MCF 10A (cell line): ENCODE data around the gene HOXC4. TPM values are rescaled to one million over a fixed set of nuclear protein-coding genes. Genes with fewer than 3 reads are reported as not detected.

Source experiments
- BruUV-seq: library from RNA; stranded (reverse); fragments of 400-500 nt; replicated peaks from 2 replicates; lab custom pipeline; 2021; lab: Mats Ljungman, UMichigan
- CTCF ChIA-PET: fragments of 300-600 bp; sonication (Branson Sonifier 250); formaldehyde crosslinking; extraction: SDS; loops from one replicate; lab custom pipeline; 2021; ENCODE audit warnings: antibody characterized with exemption, inconsistent platforms; lab: Yijun Ruan, JAX
- POLR2A ChIA-PET: fragments of 300-600, 350-650 bp; sonication (Branson Sonifier 250); formaldehyde crosslinking; extraction: SDS; loops from one replicate; lab custom pipeline; 2020; ENCODE audit warnings: antibody characterized with exemption, inconsistent platforms; lab: Yijun Ruan, JAX
- DNase-seq: peaks from one replicate; pipeline ENCODE4 v3.0.0-alpha.2; 2018; ENCODE audit not compliant: unreplicated experiment
- H3K27ac Mint-ChIP-seq: one replicate; pipeline ENCODE4 v1.8.0; 2022; ENCODE audit warnings: mild to moderate bottlenecking, low read depth, mixed read lengths; ENCODE audit not compliant: unreplicated experiment
- H3K27me3 Mint-ChIP-seq: one replicate; pipeline ENCODE4 v1.8.0; 2022; ENCODE audit warnings: mixed read lengths; ENCODE audit not compliant: insufficient read depth, unreplicated experiment
- H3K36me3 Mint-ChIP-seq: one replicate; pipeline ENCODE4 v1.8.0; 2022; ENCODE audit warnings: mild to moderate bottlenecking, moderate library complexity, mixed read lengths; ENCODE audit not compliant: insufficient read depth, unreplicated experiment
- H3K4me1 Mint-ChIP-seq: one replicate; pipeline ENCODE4 v1.8.0; 2022; ENCODE audit warnings: mixed read lengths; ENCODE audit not compliant: insufficient read depth, unreplicated experiment
- H3K4me3 Mint-ChIP-seq: one replicate; pipeline ENCODE4 v1.8.0; 2022; ENCODE audit warnings: mild to moderate bottlenecking, moderate library complexity, mixed read lengths; ENCODE audit not compliant: unreplicated experiment
- H3K9me3 Mint-ChIP-seq: one replicate; pipeline ENCODE4 v1.8.0; 2022; ENCODE audit warnings: mixed read lengths; ENCODE audit not compliant: unreplicated experiment
- CTCF ChIP-seq: fragments of 200-600 bp; IDR thresholded peaks from one replicate; pipeline ENCODE4 v1.8.0; 2022; ENCODE audit warnings: antibody characterized with exemption, mild to moderate bottlenecking; ENCODE audit not compliant: unreplicated experiment
- intact Hi-C: fragments of 100-400 bp; cut with micrococcal nuclease; formaldehyde crosslinking; loops from 2 replicates; pipeline ENCODE4 v1.14.1; 2022
- total RNA-seq: library from RNA; stranded (reverse); gene quantifications from 2 replicates; pipeline ENCODE4 v1.2.3, GENCODE V29; 2022

Gene HOXC4
- total RNA-seq, 1 experiment from 2014 or later = 1.7 TPM

DNA sequence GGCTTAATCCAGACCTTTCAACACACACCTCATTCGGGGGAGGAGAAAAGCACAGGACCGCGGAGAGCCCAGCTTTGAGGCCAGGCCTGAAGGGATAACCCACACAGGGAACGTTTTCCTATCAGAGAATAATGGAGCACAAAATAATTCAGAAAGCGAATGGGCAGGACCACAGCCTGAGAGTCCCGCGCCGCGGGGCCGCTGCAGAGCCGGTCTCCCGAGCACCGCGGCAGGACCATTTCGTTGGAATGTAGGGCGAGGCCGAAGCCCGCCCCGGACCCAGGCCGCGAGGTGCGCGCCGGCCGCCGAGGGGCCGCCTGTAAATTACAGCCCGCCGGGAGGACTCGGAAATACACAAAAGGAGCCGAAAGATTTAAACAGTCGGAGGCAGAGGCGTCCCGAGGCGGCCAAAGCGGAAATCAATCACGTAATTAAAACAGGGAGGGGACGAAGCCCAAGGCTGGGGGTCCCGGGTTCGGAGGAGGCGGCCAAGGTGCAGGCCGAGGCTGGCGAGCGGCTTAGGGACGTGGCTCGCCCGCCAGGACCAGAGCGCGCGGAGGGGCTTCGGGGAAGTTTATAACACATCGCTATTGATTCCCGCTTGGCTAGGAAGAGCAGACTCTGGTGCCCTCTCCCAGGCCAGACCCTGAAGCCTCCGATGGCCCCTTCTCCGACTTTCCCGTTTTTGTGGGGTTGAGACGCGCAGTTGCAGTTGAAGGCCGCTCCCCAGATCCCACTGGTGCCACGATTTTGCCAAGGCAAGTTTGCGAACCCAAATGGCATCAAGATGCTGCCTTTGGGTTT lies 6.3 kb upstream of the HOXC4 start:
- intact Hi-C loops = no loop called here
- H3K27ac Mint-ChIP-seq = no peak overlapping the region
- H3K4me3 Mint-ChIP-seq = no peak overlapping the region
- H3K9me3 Mint-ChIP-seq = no peaks in the 10 kb centered on the region
- ChIA-PET POLR2A (no interaction called here), CTCF (interaction anchor here (0.6 kb wide), 1 partner anchor 208 kb away, joined by 3 read pairs; no protein-coding TSS in a partner anchor)
- no TSS peak for BruUV-seq
- H3K27me3 Mint-ChIP-seq = no peaks in the 10 kb centered on the region
- TF ChIP-seq CTCF = no peak
- peaks cover 11% of the 10 kb centered on the region for H3K4me1 Mint-ChIP-seq
- no peaks in the 10 kb centered on the region for H3K36me3 Mint-ChIP-seq
- DNase-seq = no peak

DNA sequence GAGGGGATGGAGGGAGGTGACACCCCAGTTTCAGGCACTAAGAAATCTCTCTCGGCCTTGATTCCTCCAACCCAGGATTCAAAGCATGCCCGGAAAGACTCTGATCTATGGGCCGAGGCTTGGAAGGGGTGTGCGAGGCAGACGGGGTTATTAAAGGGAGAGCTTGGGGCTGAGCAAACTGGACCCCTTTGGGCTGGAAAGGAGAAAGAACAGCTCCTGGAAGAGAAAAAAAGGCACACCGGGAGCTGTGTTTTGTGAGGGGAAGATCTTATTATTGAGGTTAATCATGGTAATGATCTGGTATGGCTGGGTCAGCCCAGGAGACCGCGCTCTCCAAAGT lies 5.7 kb upstream of the HOXC4 start:
- CTCF ChIA-PET = interaction anchor here (0.6 to 0.8 kb wide), 2 partner anchors 15 to 208 kb away, joined by 3 to 6 read pairs; partner anchors contain the start of gene HOXC5
- peaks cover 11% of the 10 kb centered on the region for H3K4me1 Mint-ChIP-seq
- no peaks in the 10 kb centered on the region for H3K27me3 Mint-ChIP-seq
- BruUV-seq = no TSS peak
- no peak for TF ChIP-seq CTCF
- intact Hi-C loops = no loop called here
- no peak for DNase-seq
- H3K9me3 Mint-ChIP-seq = no peaks in the 10 kb centered on the region
- POLR2A ChIA-PET = no interaction called here
- H3K36me3 Mint-ChIP-seq = no peaks in the 10 kb centered on the region
- no peak overlapping the region for H3K27ac Mint-ChIP-seq
- no peak overlapping the region for H3K4me3 Mint-ChIP-seq

DNA sequence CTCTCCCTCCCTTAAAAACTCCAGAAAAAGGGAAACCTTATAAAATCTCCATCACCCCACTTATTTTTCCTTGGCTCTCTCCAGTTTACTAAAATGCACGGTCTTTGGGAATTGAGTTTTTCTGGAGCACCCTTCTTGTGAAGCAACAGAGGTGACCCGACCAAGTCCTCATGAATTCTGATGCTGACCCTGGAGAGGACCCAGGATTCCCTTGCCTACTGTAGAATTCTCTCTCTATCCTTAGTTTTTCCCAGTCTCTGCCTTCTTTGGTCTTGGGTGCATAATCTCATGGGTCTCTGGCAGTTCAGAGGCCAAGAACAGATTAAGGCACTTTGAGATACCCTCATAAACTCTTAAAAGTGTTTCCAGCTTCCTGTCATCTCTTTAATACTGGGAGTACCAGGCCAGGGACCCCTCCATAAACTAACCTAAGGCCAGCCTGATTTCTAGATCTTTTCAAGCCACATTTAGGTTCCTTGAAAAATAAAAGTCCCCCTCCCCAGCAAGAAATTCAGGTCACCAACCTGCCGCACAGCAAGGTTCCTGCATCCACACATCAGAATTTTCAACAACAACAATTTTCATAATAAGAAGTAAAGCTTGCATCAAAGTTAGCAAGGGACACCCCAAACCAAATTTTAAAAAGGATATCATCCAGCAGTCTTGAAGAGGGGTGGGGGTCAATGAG lies 5.1 kb upstream of the HOXC4 start:
- BruUV-seq = no TSS peak
- no peak overlapping the region for H3K27ac Mint-ChIP-seq
- no peaks in the 10 kb centered on the region for H3K9me3 Mint-ChIP-seq
- H3K27me3 Mint-ChIP-seq = no peaks in the 10 kb centered on the region
- ChIA-PET CTCF (interaction anchor here (0.8 kb wide), 1 partner anchor 16 kb away, joined by 6 read pairs; the partner anchor contains the start of gene HOXC5), POLR2A (no interaction called here)
- peaks cover 11% of the 10 kb centered on the region for H3K4me1 Mint-ChIP-seq
- no peaks in the 10 kb centered on the region for H3K36me3 Mint-ChIP-seq
- no peak overlapping the region for H3K4me3 Mint-ChIP-seq
- TF ChIP-seq CTCF = no peak
- DNase-seq = no peak
- intact Hi-C loops = no loop called here

DNA sequence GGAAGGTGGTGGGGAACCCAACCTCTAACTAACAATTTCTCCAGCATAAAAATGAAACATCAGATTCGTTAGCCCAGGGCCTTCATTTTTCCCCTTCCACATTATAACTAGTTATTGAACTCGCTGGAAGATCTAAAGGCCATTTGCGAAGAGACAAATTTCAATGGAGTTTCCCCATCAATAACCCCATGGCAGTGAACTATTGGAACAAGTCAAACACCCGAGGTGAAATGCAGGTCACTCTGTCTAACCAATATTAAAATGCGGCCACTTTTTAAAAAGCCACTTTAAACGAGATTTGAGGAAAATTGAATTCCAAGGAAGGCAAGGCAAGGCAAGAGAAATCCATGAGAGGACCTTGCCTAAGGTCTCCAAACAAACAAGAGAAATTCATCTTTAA lies 4.5 kb upstream of the HOXC4 start:
- BruUV-seq = no TSS peak
- H3K9me3 Mint-ChIP-seq = no peaks in the 10 kb centered on the region
- ChIA-PET CTCF (no interaction called here), POLR2A (no interaction called here)
- intact Hi-C loops = no loop called here
- no peak for DNase-seq
- no peaks in the 10 kb centered on the region for H3K36me3 Mint-ChIP-seq
- no peak overlapping the region for H3K4me3 Mint-ChIP-seq
- no peak overlapping the region for H3K27ac Mint-ChIP-seq
- no peaks in the 10 kb centered on the region for H3K27me3 Mint-ChIP-seq
- TF ChIP-seq CTCF = no peak
- peaks cover 11% of the 10 kb centered on the region for H3K4me1 Mint-ChIP-seq
